Activated CD4-positive, alpha-beta T cell treated with anti-CD3 and anti-CD28 coated beads, Interleukin-2, amount 10 ng/mL, durations not matched to agents 7 days and 5 days (primary cell): ENCODE results near the gene CACNA1B. TPM values are rescaled to one million over a fixed set of nuclear protein-coding genes. Genes with fewer than 3 reads are reported as not detected.

ENCODE experiments used
- CTCF ChIA-PET: fragments of 350-600 bp; sonication (Branson Sonifier 250); formaldehyde crosslinking; loops from one replicate; lab custom pipeline; 2021; ENCODE audit warnings: antibody characterized with exemption; lab: Charles Lee
- POLR2A ChIA-PET: fragments of 350-600 bp; sonication (Branson Sonifier 250); formaldehyde crosslinking; loops from one replicate; lab custom pipeline; 2021; ENCODE audit warnings: antibody characterized with exemption; lab: Charles Lee
- DNase-seq: peaks from one replicate; pipeline ENCODE4 v3.0.0-alpha.2; 2020
- H3K27ac Mint-ChIP-seq: one replicate; pipeline ENCODE4 v1.8.0; 2021; ENCODE audit warnings: mild to moderate bottlenecking, moderate library complexity, mixed read lengths
- H3K27me3 Mint-ChIP-seq: one replicate; pipeline ENCODE4 v1.8.0; 2021; ENCODE audit warnings: mixed read lengths
- H3K36me3 Mint-ChIP-seq: one replicate; pipeline ENCODE4 v1.8.0; 2021; ENCODE audit warnings: low read depth, mixed read lengths
- H3K4me1 Mint-ChIP-seq: one replicate; pipeline ENCODE4 v1.8.0; 2021; ENCODE audit warnings: mixed read lengths
- H3K4me3 Mint-ChIP-seq: one replicate; pipeline ENCODE4 v1.8.0; 2021; ENCODE audit warnings: mild to moderate bottlenecking, moderate library complexity, mixed read lengths
- H3K9me3 Mint-ChIP-seq: one replicate; pipeline ENCODE4 v1.8.0; 2021; ENCODE audit warnings: mixed read lengths
- total RNA-seq, 2 experiments: library from RNA; stranded (reverse); gene quantifications; one replicate each; pipeline ENCODE4 v1.2.3, GENCODE V29; 2021

CACNA1B gene
- total RNA-seq, 2 experiments from 2014 or later: not detected

DNA sequence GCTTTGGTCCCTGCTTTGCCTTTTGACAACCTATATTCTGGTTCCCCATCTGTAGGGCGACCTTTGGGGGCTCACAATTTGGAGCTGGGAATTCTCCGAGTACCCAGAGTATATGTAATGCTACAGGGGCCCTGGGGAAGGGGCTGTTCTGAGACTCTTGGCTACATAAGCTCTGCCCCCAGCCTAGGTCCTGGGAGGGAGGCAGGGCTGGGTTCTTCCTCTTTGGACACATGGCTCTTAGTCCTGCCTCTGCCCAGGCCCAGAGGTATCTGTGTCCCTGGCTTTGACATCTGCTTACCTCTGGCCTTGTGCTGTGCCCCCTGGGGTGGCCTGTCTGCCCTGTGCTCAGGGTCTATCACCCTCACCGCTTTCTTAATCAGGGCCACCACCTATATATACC, 181.6 kb downstream of the CACNA1B start:
- ChIA-PET POLR2A (no interaction called here), CTCF (no interaction called here)
- no peak for DNase-seq
- Mint-ChIP-seq H3K9me3 (no peaks in the 10 kb centered on the region), H3K4me1 (no peaks in the 10 kb centered on the region), H3K27me3 (no peaks in the 10 kb centered on the region), H3K36me3 (no peaks in the 10 kb centered on the region), H3K4me3 (no peak overlapping the region), H3K27ac (no peak overlapping the region)

DNA sequence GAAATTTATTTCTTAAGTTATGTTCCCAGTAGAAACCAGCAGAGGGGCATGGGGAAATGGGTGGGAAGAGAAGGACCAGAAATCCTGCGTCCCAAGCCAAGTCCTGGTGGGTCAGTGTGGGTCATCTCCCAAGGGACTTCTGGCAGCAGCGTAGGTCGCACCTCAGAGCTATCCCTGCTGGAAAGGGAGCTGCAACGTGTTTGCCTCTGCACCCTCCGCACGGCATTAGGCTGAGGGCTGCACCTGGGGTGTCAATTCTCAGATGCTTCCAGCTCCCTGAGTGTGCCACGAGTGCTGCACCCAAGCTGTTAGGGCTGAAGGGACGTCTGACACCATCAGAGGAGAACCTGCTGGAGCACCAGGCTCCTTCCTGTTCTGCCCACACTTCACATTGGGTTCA, 182.8 kb downstream of the CACNA1B start:
- ChIA-PET CTCF (no interaction called here), POLR2A (no interaction called here)
- no peaks in the 10 kb centered on the region for H3K36me3 Mint-ChIP-seq
- H3K27me3 Mint-ChIP-seq: no peaks in the 10 kb centered on the region
- no peak overlapping the region for H3K4me3 Mint-ChIP-seq
- no peak for DNase-seq
- no peaks in the 10 kb centered on the region for H3K4me1 Mint-ChIP-seq
- H3K27ac Mint-ChIP-seq: no peak overlapping the region
- H3K9me3 Mint-ChIP-seq: no peaks in the 10 kb centered on the region

DNA sequence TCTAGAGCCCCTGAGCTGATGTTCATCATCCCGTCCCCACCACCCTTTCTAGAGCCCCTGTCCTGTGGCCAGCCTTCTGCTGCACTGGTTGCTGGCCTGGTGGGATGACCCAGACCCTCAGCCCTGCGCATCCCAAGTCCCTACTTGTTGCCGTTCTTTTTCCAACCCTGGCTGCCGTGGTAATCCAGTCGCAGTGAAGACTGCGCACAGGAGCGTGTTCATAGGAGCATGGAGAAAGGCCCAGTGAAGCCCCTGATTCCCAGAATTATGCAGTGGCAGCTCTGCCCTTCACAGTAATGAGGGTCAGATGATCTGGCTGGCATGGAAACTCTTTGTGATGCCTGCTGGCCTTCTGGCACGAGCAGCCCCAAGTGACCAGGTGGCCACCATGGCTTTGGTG, 183.3 kb downstream of the CACNA1B start:
- Mint-ChIP-seq H3K27ac (no peak overlapping the region), H3K9me3 (no peaks in the 10 kb centered on the region), H3K4me3 (no peak overlapping the region), H3K36me3 (no peaks in the 10 kb centered on the region), H3K27me3 (no peaks in the 10 kb centered on the region), H3K4me1 (no peaks in the 10 kb centered on the region)
- ChIA-PET CTCF (no interaction called here), POLR2A (no interaction called here)
- DNase-seq: no peak

DNA sequence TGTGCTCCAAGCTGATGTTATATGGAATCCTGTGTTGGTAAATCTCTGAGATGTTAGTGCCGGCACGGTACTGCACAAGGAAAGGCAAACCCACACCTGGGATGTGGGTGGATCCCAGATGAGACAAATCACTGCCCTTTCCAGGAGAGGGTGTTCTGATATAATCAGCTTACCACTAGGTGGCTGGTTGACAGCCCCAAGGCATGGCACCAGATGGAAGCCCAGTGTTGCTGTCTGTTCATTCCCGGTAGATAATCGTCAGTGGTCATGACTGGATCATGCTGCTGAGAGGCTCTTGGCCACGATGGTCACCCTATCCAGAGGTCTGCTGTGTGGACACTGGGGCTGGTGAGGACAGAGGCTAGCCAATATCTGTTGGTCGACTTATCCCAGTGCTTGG, 184.0 kb downstream of the CACNA1B start:
- Mint-ChIP-seq H3K36me3 (no peaks in the 10 kb centered on the region), H3K4me3 (no peak overlapping the region), H3K27me3 (no peaks in the 10 kb centered on the region), H3K4me1 (no peaks in the 10 kb centered on the region), H3K9me3 (no peaks in the 10 kb centered on the region), H3K27ac (no peak overlapping the region)
- ChIA-PET POLR2A (no interaction called here), CTCF (no interaction called here)
- DNase-seq: no peak

DNA sequence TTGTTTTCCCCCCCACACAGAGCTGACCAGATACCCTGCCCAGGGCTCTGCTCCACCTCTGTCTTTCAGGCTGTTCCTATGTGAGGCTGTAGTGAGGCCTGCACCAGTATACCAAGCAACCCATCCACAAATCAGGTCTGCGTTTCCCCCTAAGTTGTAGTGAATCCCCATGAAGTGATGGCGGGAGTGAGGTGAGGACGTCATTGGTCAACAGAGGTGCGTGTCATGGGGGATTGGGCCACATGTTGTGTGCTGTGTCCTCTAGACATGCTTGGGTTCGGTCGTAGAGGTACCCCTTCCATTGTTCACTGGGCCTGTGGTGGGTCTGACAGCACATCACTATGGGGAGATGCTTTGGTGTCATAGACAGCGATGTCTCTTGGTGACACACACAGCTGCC, 184.6 kb downstream of the CACNA1B start:
- H3K4me3 Mint-ChIP-seq: no peak overlapping the region
- no peaks in the 10 kb centered on the region for H3K4me1 Mint-ChIP-seq
- ChIA-PET POLR2A (no interaction called here), CTCF (no interaction called here)
- H3K27ac Mint-ChIP-seq: no peak overlapping the region
- DNase-seq: no peak
- no peaks in the 10 kb centered on the region for H3K9me3 Mint-ChIP-seq
- H3K36me3 Mint-ChIP-seq: no peaks in the 10 kb centered on the region
- H3K27me3 Mint-ChIP-seq: no peaks in the 10 kb centered on the region

DNA sequence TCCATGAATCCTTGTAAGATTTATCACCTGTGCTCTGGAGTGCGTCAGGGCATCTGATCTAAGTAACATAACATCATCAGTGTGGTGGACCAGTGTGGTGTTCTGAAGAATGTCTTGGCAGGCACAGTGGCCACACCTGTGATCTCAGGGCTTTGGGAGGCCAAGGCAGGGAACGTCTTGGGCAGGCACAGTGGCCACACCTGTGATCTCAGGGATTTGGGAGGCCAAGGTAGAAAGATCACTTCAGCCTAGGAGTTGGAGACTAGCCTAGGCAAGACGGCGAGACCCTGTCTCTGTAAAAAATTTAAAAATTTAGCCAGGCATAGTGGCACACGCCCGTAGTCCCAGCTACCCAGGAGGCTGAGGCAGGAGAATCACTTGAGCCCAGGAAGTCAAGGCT, 185.5 kb downstream of the CACNA1B start:
- H3K27me3 Mint-ChIP-seq: no peaks in the 10 kb centered on the region

DNA sequence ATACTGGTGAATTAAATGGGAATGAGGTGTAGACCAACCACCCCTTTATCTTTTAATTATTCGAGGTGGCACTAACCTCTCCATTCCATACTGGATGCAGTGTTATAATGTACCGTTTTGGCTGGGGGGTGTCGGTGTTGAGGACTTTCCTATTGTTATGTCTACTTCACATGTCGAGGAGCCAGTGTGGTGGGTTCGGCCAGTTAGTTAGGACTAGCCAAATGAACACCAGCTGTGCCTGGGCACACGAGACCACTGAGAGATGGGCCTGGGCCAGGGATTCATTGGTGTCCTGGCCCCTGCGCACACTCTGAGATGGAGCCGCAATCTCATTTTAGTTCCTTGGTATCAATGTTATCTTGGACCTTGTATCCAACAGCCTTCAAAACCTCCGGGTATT, 186.2 kb downstream of the CACNA1B start:
- no peaks in the 10 kb centered on the region for H3K36me3 Mint-ChIP-seq
- ChIA-PET POLR2A (no interaction called here), CTCF (no interaction called here)
- DNase-seq: no peak
- no peaks in the 10 kb centered on the region for H3K4me1 Mint-ChIP-seq
- no peaks in the 10 kb centered on the region for H3K27me3 Mint-ChIP-seq
- H3K9me3 Mint-ChIP-seq: no peaks in the 10 kb centered on the region
- H3K27ac Mint-ChIP-seq: no peak overlapping the region
- no peak overlapping the region for H3K4me3 Mint-ChIP-seq

More for the DNA sequence above, 185.5 kb downstream of the CACNA1B start:
- ChIA-PET CTCF (no interaction called here), POLR2A (no interaction called here)
- Mint-ChIP-seq H3K4me1 (no peaks in the 10 kb centered on the region), H3K36me3 (no peaks in the 10 kb centered on the region), H3K4me3 (no peak overlapping the region), H3K27ac (no peak overlapping the region), H3K9me3 (no peaks in the 10 kb centered on the region)
- DNase-seq: no peak

DNA sequence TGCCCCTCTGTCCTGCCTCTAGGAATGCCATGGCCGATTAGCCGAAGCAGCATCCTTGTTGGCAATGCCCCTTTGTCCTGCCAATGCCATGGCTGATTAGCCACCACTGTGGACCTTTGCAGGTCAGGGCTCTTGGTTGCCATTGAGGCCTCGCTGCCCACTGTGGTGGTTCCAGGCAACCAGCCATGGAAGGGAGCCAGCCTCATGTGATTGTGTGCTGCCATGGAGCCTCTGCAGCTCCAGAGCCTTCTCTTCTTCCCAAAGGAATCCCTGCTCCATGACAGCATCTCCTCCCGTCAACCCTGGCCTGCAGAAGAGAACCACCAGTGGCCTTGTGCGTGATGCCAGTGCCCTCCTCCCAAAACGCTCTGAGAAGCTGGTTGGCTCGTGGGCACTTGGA, 187.0 kb downstream of the CACNA1B start:
- ChIA-PET CTCF (no interaction called here), POLR2A (no interaction called here)
- Mint-ChIP-seq H3K4me1 (no peaks in the 10 kb centered on the region), H3K36me3 (no peaks in the 10 kb centered on the region), H3K4me3 (no peak overlapping the region), H3K27ac (no peak overlapping the region), H3K27me3 (no peaks in the 10 kb centered on the region), H3K9me3 (no peaks in the 10 kb centered on the region)
- no peak for DNase-seq

DNA sequence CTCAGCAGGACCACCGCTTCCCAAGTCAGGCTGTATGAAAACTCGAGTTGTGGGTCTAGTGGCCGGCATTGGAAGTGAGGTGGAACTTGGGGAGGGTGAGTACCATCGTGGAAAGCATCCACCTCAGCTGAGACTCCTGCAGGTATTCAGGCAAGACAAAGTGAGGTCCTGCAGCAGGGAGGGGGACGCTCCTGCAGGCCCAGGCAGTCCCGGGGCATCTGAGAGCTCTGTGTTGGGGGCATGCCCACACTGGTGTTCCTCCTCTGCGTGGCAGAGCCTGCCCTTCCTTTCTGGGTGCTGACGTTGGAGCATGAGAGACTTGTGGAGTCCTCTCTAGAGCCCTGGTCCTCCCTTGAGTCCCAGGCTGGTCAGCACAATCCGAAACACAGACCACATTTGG, 187.7 kb downstream of the CACNA1B start:
- ChIA-PET CTCF (no interaction called here), POLR2A (no interaction called here)
- Mint-ChIP-seq H3K27me3 (no peaks in the 10 kb centered on the region), H3K4me3 (no peak overlapping the region), H3K27ac (no peak overlapping the region), H3K9me3 (no peaks in the 10 kb centered on the region), H3K4me1 (no peaks in the 10 kb centered on the region), H3K36me3 (no peaks in the 10 kb centered on the region)
- DNase-seq: no peak

DNA sequence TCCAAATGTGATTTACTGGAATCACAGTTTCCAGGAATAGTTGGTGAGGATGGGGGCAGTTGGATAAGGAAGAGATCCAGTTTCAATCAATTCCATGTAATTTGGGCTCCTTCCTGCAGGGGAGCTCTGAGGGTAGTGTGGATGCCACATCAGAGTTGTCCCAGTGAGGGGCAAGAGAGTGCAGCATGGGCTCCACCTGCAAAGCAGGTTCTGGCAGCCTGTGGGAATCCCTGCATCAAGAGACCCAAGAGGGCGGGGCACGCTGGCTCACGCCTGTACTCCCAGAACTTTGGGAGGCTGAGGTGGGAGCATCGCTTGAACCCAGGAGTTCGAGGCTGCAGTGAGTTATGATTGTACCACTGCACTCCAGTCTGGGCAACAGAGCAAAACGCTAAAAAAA, 188.5 kb downstream of the CACNA1B start:
- Mint-ChIP-seq H3K27me3 (no peaks in the 10 kb centered on the region), H3K4me1 (no peaks in the 10 kb centered on the region), H3K36me3 (no peaks in the 10 kb centered on the region), H3K4me3 (no peak overlapping the region), H3K27ac (no peak overlapping the region), H3K9me3 (no peaks in the 10 kb centered on the region)
- no peak for DNase-seq
- POLR2A ChIA-PET: no interaction called here
- CTCF ChIA-PET: no interaction called here

DNA sequence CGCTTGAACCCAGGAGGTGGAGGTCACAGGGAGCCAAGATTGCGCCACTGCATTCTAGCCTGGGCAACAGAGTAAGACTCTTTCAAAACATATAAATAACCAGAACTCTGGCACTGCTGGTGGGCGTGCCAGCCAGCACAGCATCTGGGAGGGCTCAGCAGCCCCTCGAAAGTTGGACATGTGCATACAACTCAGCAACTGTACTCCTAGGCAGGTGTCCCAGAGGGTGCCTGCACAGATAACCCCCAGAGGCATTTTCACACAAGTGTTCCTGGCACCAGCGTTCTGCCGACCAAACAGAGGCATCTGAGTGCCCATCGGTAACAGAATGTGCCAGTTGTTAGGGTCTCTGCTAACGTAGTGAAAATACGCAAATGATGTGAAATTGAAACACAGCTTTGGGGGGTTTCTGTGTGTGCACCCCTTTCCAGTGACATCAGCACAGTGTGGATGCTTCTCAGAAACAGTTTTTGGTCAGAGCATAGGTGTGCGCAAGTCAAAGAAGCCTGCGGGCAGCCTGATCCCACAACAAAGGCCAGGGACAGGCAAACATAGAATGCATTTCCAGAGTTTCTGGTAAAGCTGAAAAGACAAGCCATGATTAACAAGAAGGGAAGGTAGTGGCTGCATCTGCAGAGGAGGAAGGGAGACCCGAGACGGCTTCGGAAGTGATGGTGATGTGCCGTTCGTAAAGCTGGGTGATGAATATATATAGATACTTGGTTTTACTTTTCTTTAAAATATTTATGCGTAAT, 190.2 kb downstream of the CACNA1B start:
- ChIA-PET POLR2A (no interaction called here), CTCF (no interaction called here)
- Mint-ChIP-seq H3K4me3 (no peak overlapping the region), H3K27me3 (no peaks in the 10 kb centered on the region), H3K36me3 (no peaks in the 10 kb centered on the region), H3K9me3 (no peaks in the 10 kb centered on the region), H3K4me1 (no peaks in the 10 kb centered on the region), H3K27ac (no peak overlapping the region)
- DNase-seq: no peak

DNA sequence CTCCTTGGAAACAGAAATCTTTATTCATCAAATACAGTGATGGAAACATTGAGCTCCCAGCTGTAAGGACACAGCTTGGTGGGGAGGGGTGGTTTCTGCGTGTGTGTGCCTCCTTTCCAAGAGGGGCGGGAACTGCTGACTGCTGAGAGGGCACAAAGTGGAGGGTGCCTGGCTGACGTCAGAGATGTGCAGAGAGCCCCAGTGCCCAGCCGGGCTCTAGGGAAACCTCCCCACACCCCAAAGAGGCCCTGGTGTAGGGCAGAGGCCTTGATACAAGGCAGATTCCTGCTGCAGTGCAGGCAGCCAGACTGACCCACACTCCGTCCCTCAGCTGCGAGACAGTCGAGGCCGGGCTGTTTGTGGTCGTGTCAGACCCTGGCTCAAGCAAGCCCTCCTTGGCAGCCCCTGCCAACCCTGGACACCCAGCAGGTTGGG, 191.0 kb downstream of the CACNA1B start:
- Mint-ChIP-seq H3K4me1 (no peaks in the 10 kb centered on the region), H3K27ac (no peak overlapping the region), H3K27me3 (no peaks in the 10 kb centered on the region), H3K36me3 (no peaks in the 10 kb centered on the region), H3K9me3 (no peaks in the 10 kb centered on the region), H3K4me3 (no peak overlapping the region)
- CTCF ChIA-PET: interaction anchor here (0.9 kb wide), 1 partner anchor 203 kb away, joined by 3 read pairs; no protein-coding TSS in a partner anchor
- DNase-seq: no peak
- POLR2A ChIA-PET: no interaction called here

DNA sequence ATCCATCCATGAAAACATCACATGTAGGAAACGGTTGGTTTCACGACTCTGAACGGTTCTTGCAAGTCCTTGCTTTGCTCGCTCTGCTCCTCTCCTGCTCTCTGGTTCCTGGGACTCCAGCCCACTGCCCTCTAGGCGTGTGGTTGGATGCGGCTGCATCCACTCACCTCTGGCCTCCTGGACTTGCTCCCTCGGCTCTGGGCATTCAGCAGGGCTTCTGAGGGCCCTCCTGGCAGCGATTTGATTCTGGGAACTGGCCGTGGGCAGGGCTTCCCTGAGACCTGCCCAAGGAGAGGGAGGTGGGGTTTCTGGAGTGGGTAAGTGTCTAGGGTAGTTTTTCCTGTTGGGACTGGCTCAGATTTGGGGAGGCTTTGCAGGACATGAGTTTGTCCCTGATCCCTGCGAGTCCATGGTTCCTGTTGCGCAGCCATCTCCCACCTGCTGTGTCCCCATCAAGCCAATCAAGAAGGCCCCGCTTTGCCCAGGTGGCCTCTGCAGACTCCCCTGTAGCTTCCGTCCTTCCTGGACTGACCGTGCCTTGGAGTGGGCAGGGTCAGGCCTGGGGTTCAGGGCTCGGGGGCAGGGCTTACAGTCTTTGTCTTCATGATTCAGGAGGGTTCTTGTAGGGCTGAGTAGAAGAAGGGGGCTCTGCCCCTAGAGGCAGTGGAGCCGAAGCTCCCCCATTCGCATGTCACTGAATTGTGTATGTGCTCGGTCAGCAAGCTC, 192.3 kb downstream of the CACNA1B start:
- ChIA-PET POLR2A (no interaction called here), CTCF (no interaction called here)
- DNase-seq: no peak
- Mint-ChIP-seq H3K27me3 (no peaks in the 10 kb centered on the region), H3K36me3 (no peaks in the 10 kb centered on the region), H3K4me3 (no peak overlapping the region), H3K4me1 (no peaks in the 10 kb centered on the region), H3K9me3 (no peaks in the 10 kb centered on the region), H3K27ac (no peak overlapping the region)
